Measurements from ENCODE around the gene PSORS1C1.
A peak's percentile ranks its signal among the peaks of the same experiment; 100 is the strongest.
"Not testable (repeated sequence)": the region's sequence is repeated elsewhere in the genome, so short reads cannot be mapped to it uniquely, and the experiment has no call there.

PSORS1C1 gene, protein sequence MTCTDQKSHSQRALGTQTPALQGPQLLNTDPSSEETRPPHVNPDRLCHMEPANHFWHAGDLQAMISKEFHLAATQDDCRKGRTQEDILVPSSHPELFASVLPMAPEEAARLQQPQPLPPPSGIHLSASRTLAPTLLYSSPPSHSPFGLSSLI

DNA sequence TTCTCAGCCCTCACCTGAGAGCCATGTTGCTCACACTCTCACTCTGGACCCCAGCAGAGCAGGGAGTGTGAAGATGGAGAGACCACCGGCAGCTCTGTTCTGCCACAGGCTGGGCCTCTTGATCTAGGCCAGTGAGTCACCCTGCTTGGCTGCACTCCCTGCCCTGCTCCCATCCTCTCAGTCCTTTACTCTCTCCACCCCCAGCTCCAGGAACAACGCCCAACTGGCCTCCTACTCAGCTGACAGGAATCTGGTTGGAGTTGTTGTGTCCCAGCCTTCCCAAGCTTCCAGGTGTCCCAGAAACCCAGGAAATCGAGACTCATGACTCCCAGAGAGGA lies at the start of gene PSORS1C1:
Gene PSORS1C1 (plus strand): TSS at position 260 of the 338 bp plus-strand sequence. CDS start 14,833 bp downstream, outside the sequence.
- POLR2A ChIA-PET = interaction anchor here (1.1 kb wide), 1 partner anchor 12 kb away, joined by 3 read pairs; no protein-coding TSS in a partner anchor
- TF ChIP-seq ZNF384 (IDR thresholded peaks at IDR 0.05) (no peak), TARDBP (IDR thresholded peaks at IDR 0.05) (no peak), L3MBTL2 (conservative IDR thresholded peaks at IDR 0.05) (no peak), FOXM1 (IDR thresholded peaks at IDR 0.05; ENCODE audit: borderline replicate concordance) (no peak), FOXK2 (IDR thresholded peaks at IDR 0.05) (no peak), FOXA1 (IDR thresholded peaks at IDR 0.05) (no peak), NFRKB (IDR thresholded peaks at IDR 0.05) (no peak), LEF1 (IDR thresholded peaks at IDR 0.05; ENCODE audit: borderline replicate concordance) (no peak), HDGF (IDR thresholded peaks at IDR 0.05; ENCODE audit: borderline replicate concordance) (no peak), SP1 (IDR thresholded peaks at IDR 0.05) (no peak), BHLHE40 (IDR thresholded peaks at IDR 0.05; ENCODE audit: borderline replicate concordance) (no peak)
- TF ChIP-seq, protein P1, sequence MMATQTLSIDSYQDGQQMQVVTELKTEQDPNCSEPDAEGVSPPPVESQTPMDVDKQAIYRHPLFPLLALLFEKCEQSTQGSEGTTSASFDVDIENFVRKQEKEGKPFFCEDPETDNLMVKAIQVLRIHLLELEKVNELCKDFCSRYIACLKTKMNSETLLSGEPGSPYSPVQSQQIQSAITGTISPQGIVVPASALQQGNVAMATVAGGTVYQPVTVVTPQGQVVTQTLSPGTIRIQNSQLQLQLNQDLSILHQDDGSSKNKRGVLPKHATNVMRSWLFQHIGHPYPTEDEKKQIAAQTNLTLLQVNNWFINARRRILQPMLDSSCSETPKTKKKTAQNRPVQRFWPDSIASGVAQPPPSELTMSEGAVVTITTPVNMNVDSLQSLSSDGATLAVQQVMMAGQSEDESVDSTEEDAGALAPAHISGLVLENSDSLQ (IDR thresholded peaks at IDR 0.05) = no peak
- DNase-seq (ENCODE audit: extremely low spot score) = no peak
- CTCF ChIA-PET = interaction anchor here (1.0 to 1.7 kb wide), 5 partner anchors 11 to 172 kb away, joined by 3 to 5 read pairs (median 3); no protein-coding TSS in a partner anchor

DNA sequence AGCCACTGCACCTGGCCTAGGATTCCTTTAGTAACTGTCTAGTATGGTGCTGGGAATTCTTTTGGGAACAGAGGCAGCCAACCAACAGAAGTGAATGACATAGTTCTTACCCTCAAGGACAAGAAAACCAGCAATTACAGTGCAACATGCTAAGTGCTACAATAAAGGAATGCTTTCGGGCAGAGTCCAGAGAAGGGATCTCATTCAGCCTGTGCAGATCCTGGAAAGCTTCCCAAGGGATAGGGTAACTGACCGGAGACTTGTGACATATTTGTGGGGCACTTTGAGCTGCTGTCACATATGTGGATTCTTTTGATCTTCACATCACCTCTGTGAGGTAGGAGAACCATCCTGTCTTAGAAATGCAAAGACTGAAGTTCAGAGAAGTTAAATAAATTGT lies 49.0 kb upstream of the PSORS1C1 start:
- DNase-seq (ENCODE audit: extremely low spot score) = no peak
- TF ChIP-seq CTBP1 (IDR thresholded peaks at IDR 0.05; ENCODE audit: borderline replicate concordance) (no peak), NFRKB (IDR thresholded peaks at IDR 0.05) (no peak), TARDBP (IDR thresholded peaks at IDR 0.05) (no peak), FOXM1 (IDR thresholded peaks at IDR 0.05; ENCODE audit: borderline replicate concordance) (no peak), BHLHE40 (IDR thresholded peaks at IDR 0.05; ENCODE audit: borderline replicate concordance) (no peak), SP1 (IDR thresholded peaks at IDR 0.05) (no peak), SUZ12 (IDR thresholded peaks at IDR 0.05) (no peak), FOXA1 (IDR thresholded peaks at IDR 0.05) (no peak), HDGF (IDR thresholded peaks at IDR 0.05; ENCODE audit: borderline replicate concordance) (no peak), ELF4 (IDR thresholded peaks at IDR 0.05) (no peak), ARNT (IDR thresholded peaks at IDR 0.05) (no peak)
- TF ChIP-seq, protein P1 (IDR thresholded peaks at IDR 0.05) = no peak
- ChIA-PET POLR2A (no interaction called here), CTCF (no interaction called here)

DNA sequence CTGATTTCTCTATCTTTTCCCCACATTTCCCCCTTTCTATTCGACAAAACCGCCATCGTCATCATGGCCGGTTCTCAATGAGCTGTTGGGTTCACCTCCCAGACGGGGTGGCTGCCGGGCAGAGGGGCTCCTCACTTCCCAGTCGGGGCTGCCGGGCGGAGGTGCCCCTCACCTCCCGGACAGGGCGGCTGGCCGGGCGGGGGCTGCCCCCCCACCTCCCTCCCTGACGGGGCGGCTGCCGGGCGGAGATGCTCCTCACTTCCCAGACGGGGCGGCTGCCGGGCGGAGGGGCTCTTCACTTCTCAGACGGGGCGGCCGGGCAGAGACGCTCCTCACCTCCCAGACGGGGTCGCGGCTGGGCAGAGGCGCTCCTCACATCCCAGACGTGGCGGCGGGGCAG lies 47.6 kb upstream of the PSORS1C1 start:
- POLR2A ChIA-PET; CTCF ChIA-PET; DNase-seq (ENCODE audit: extremely low spot score): not testable (repeated sequence)

DNA sequence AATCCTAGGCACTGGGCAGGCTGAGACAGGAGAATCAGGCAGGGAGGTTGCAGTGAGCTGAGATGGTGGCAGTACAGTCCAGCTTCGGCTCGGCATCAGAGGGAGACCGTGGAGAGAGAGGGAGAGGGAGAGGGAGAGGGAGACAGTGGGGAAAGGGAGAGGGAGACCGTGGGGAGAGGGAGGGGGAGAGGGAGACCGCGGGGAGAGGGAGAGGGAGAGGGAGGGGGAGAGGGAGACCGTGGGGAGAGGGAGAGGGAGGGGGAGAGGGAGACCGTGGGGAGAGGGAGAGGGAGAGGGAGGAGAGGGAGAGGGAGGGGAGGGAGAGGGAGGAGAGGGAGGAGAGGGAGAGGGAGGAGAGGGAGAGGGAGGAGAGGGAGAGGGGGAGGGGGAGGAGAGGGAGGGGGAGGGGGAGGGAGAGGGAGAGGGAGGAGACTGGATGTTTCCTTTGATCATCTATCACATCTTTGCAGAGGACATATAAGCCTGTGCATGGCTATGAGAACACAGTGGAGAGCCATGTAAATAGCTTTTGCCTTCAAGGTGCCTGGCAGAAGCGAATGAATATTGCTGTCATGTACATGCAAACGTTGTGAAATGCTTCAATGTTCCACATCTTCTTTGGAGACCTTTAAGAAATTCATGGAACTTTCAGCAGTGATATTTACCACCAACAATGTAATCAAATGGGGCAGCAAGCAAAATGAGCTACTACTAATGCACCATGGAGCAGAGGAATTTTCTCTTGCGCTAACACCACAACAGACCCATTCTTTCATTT lies 46.5 kb upstream of the PSORS1C1 start:
- POLR2A ChIA-PET = not testable (repeated sequence)
- CTCF ChIA-PET = interaction anchor here (0.6 to 5.3 kb wide), 7 partner anchors 8 to 304 kb away, joined by 3 to 37 read pairs (median 3); partner anchors contain the start of gene VARS2

DNA sequence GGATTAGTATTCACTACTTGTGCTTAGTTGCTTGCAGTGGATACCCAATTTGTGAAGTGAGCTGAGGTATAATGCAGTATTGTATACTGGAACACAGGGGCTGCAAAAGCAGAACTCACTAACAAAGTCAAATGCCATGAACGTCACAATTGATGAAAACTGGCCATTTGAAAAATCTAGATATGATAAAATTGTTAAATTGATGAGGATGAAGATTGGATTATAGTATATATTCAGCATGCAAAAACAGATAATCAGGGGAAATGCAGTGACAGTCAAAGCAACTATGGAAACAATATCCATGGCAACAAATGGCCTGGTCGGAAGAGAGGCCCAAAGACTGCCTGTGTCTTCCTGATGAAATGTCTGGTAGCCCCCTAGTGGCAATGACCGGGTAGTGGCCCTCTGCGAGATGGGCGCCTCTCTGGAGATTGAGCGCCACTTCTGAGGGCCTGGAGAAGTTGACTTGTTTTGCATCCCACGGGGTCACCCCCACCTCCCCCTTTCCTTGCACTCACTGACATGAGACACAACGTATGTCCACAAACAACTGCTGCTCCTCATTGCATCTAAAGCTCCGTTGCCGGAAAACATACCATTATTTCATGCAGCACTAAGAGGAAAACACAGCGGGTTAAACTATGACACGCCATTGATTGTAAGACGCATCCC lies 45.8 kb upstream of the PSORS1C1 start:
- peak; percentile 85 for DNase-seq (ENCODE audit: extremely low spot score)
- TF ChIP-seq, protein P1 (IDR thresholded peaks at IDR 0.05) = peak; percentile 57; the same call in 1 of the 2 replicates
- no peak for TF ChIP-seq ARNT (IDR thresholded peaks at IDR 0.05)
- no peak for TF ChIP-seq LEF1 (IDR thresholded peaks at IDR 0.05; ENCODE audit: borderline replicate concordance)
- POLR2A ChIA-PET = no interaction called here
- CTCF ChIA-PET = interaction anchor here (0.5 to 5.3 kb wide), 10 partner anchors 9 to 1239 kb away, joined by 3 to 37 read pairs (median 3); partner anchors contain the start of gene VARS2

More for the DNA sequence above, 46.5 kb upstream of the PSORS1C1 start:
- not testable (repeated sequence) for DNase-seq (ENCODE audit: extremely low spot score)

DNA sequence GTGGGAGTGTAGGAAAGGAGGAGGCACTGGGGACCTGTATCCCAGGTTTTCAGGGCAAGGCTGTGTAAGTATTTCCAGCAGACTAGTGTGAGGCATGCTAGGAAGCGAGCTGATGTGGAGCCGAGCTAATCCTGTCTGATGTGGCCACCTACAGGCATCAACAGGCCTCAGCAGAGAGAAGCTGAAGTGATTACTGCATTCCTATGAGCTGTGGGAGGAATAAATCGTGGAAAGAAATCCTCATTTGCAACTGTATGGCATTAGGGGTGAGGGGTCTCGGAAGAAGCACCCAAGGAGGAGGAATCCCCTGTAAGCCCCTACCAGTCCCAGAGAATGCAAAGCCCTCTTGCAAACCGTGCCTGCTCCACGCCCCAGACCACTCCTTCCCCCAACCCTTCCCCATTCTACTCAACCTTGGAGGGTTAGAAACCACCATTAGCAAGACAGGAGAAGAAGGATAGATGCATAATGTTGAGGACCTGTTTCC lies 43.8 kb upstream of the PSORS1C1 start:
- ChIA-PET POLR2A (no interaction called here), CTCF (interaction anchor here (0.5 to 5.3 kb wide), 12 partner anchors 9 to 392 kb away, joined by 3 to 37 read pairs (median 4); partner anchors contain the start of genes MUCL3 and VARS2)
- no peak for TF ChIP-seq FOXK2 (IDR thresholded peaks at IDR 0.05)
- TF ChIP-seq ARNT (IDR thresholded peaks at IDR 0.05) = no peak
- TF ChIP-seq HDGF (IDR thresholded peaks at IDR 0.05; ENCODE audit: borderline replicate concordance) = no peak
- TF ChIP-seq ZNF384 (IDR thresholded peaks at IDR 0.05) = no peak
- no peak for TF ChIP-seq TARDBP (IDR thresholded peaks at IDR 0.05)
- no peak for TF ChIP-seq BHLHE40 (IDR thresholded peaks at IDR 0.05; ENCODE audit: borderline replicate concordance)
- TF ChIP-seq FOXA1 (IDR thresholded peaks at IDR 0.05) = no peak
- TF ChIP-seq SP1 (IDR thresholded peaks at IDR 0.05) = no peak
- no peak for TF ChIP-seq CTBP1 (IDR thresholded peaks at IDR 0.05; ENCODE audit: borderline replicate concordance)
- TF ChIP-seq ELF4 (IDR thresholded peaks at IDR 0.05) = no peak
- peak; percentile 64 for DNase-seq (ENCODE audit: extremely low spot score)

Data from HEK293T (cell line).